Immature natural killer cell (primary cell): Measurements from ENCODE around the gene METTL27. TPM values are rescaled to one million over a fixed set of nuclear protein-coding genes. Genes with fewer than 3 reads are reported as not detected.
"Not testable (repeated sequence)": the region's sequence is repeated elsewhere in the genome, so short reads cannot be mapped to it uniquely, and the experiment has no call there.

Experiments used
- DNase-seq, 3 donors: peaks; one replicate each; pipeline ENCODE4 v3.0.0; 2022; ENCODE audit warnings: mixed read lengths in 1 of 3
- H3K27ac Mint-ChIP-seq, 6 donors: one replicate each; pipeline ENCODE4 v1.8.0; 2020; ENCODE audit warnings: mixed read lengths in 6 of 6, mild to moderate bottlenecking in 5 of 6, inconsistent platforms in 4 of 6, moderate library complexity in 3 of 6
- H3K27me3 Mint-ChIP-seq, 3 donors: one replicate each; pipeline ENCODE4 v1.8.0; 2020 to 2021; ENCODE audit warnings: low read depth in 3 of 3, mild to moderate bottlenecking in 3 of 3, mixed read lengths in 3 of 3, moderate library complexity in 3 of 3, inconsistent platforms in 1 of 3
- H3K36me3 Mint-ChIP-seq, 3 donors: one replicate each; pipeline ENCODE4 v1.8.0; 2020; ENCODE audit warnings: mixed read lengths in 3 of 3, inconsistent platforms in 2 of 3, mild to moderate bottlenecking in 2 of 3
- H3K4me1 Mint-ChIP-seq, 2 donors: one replicate each; pipeline ENCODE4 v1.8.0; 2020; ENCODE audit warnings: inconsistent platforms in 2 of 2, mild to moderate bottlenecking in 2 of 2, mixed read lengths in 2 of 2, moderate library complexity in 1 of 2
- H3K4me3 Mint-ChIP-seq, 5 donors: one replicate each; pipeline ENCODE4 v1.8.0; 2020; ENCODE audit warnings: mild to moderate bottlenecking in 5 of 5, mixed read lengths in 5 of 5, inconsistent platforms in 3 of 5, moderate library complexity in 3 of 5
- H3K9me3 Mint-ChIP-seq, 6 donors: one replicate each; pipeline ENCODE4 v1.8.0; 2020; ENCODE audit warnings: mild to moderate bottlenecking in 6 of 6, mixed read lengths in 6 of 6, inconsistent platforms in 4 of 6, moderate library complexity in 3 of 6
- polyA plus RNA-seq, 3 donors: library from polyadenylated mRNA; unstranded; fragments of 300-500 nt; fragmentation: Illumina TruSeq; gene quantifications; one replicate each; pipeline ENCODE4 v1.2.3, GENCODE V29; 2021

The METTL27 gene
- polyA plus RNA-seq, 3 donors from 2014 or later: 0.46 TPM; not detected in 2

- H3K27me3 Mint-ChIP-seq: peaks cover 6 to 18% (median 13%) of the 10 kb centered on the region in 3 donors
- peaks cover 7 to 25% of the 10 kb centered on the region in 2 donors for H3K4me1 Mint-ChIP-seq
- no peak for DNase-seq
- H3K9me3 Mint-ChIP-seq: no peaks in the 10 kb centered on the region
- H3K27ac Mint-ChIP-seq: no peak overlapping the region
- H3K36me3 Mint-ChIP-seq: no peaks in the 10 kb centered on the region
- peak overlapping the region in 1 of 5 donors; percentile 46 for H3K4me3 Mint-ChIP-seq
These were observed 14.1 kb downstream of the METTL27 start for GRCh38 chr7:73828107-73828803.

- Mint-ChIP-seq H3K4me3 (peak overlapping the region in 2 of 5 donors; percentile 47 to 49), H3K4me1 (peaks cover 7 to 25% of the 10 kb centered on the region in 2 donors), H3K9me3 (no peaks in the 10 kb centered on the region), H3K27ac (no peak overlapping the region), H3K27me3 (peaks cover 6 to 21% (median 13%) of the 10 kb centered on the region in 3 donors), H3K36me3 (no peaks in the 10 kb centered on the region)
- no peak for DNase-seq
These were observed 14.7 kb downstream of the METTL27 start for GRCh38 chr7:73827567-73828106.

- Mint-ChIP-seq H3K27ac (no peak overlapping the region), H3K4me1 (peaks cover 7 to 25% of the 10 kb centered on the region in 2 donors)
- DNase-seq: no peak
These were observed 17.3 kb downstream of the METTL27 start for GRCh38 chr7:73824986-73825385.

GRCh38 chr7:73823873-73824592, 18.3 kb downstream of the METTL27 start:
- peaks cover 7 to 24% of the 10 kb centered on the region in 2 donors for H3K4me1 Mint-ChIP-seq
- H3K9me3 Mint-ChIP-seq: no peaks in the 10 kb centered on the region
- H3K27me3 Mint-ChIP-seq: peaks cover 8 to 16% (median 13%) of the 10 kb centered on the region in 3 donors

More at GRCh38 chr7:73824986-73825385, 17.3 kb downstream of the METTL27 start:
- H3K27me3 Mint-ChIP-seq: peaks cover 8 to 19% (median 15%) of the 10 kb centered on the region in 3 donors
- no peaks in the 10 kb centered on the region for H3K9me3 Mint-ChIP-seq
- no peaks in the 10 kb centered on the region for H3K36me3 Mint-ChIP-seq
- no peak overlapping the region for H3K4me3 Mint-ChIP-seq

GRCh38 chr7:73823257-73823656, 19.1 kb downstream of the METTL27 start:
- no peak for DNase-seq
- Mint-ChIP-seq H3K36me3 (no peaks in the 10 kb centered on the region), H3K27me3 (peaks cover 7 to 15% (median 10%) of the 10 kb centered on the region in 3 donors), H3K9me3 (no peaks in the 10 kb centered on the region), H3K4me1 (peaks cover 5 to 18% of the 10 kb centered on the region in 2 donors), H3K4me3 (no peak overlapping the region), H3K27ac (no peak overlapping the region)

More at GRCh38 chr7:73823873-73824592, 18.3 kb downstream of the METTL27 start:
- no peak overlapping the region for H3K4me3 Mint-ChIP-seq
- H3K36me3 Mint-ChIP-seq: no peaks in the 10 kb centered on the region
- no peak for DNase-seq
- no peak overlapping the region for H3K27ac Mint-ChIP-seq

GRCh38 chr7:73822319-73823173, 19.8 kb downstream of the METTL27 start:
- Mint-ChIP-seq H3K27me3 (peaks cover 8 to 15% (median 10%) of the 10 kb centered on the region in 3 donors), H3K36me3 (no peaks in the 10 kb centered on the region), H3K4me3 (no peak overlapping the region), H3K4me1 (peaks cover 0 to 11% of the 10 kb centered on the region in 2 donors), H3K27ac (no peak overlapping the region), H3K9me3 (no peaks in the 10 kb centered on the region)
- DNase-seq: no peak

- not testable (repeated sequence) for H3K27ac Mint-ChIP-seq
These were observed 20.6 kb downstream of the METTL27 start for GRCh38 chr7:73821597-73822285.

GRCh38 chr7:73820013-73820412, 22.3 kb downstream of the METTL27 start:
- no peak for DNase-seq
- H3K27me3 Mint-ChIP-seq: peaks cover 4 to 15% (median 7%) of the 10 kb centered on the region in 3 donors
- H3K36me3 Mint-ChIP-seq: no peaks in the 10 kb centered on the region
- H3K27ac Mint-ChIP-seq: no peak overlapping the region
- H3K4me3 Mint-ChIP-seq: no peak overlapping the region
- H3K4me1 Mint-ChIP-seq: no peaks in the 10 kb centered on the region
- H3K9me3 Mint-ChIP-seq: no peaks in the 10 kb centered on the region

More at GRCh38 chr7:73821597-73822285, 20.6 kb downstream of the METTL27 start:
- not testable (repeated sequence) for H3K36me3 Mint-ChIP-seq, H3K4me3 Mint-ChIP-seq, H3K9me3 Mint-ChIP-seq, DNase-seq, H3K4me1 Mint-ChIP-seq
- peaks cover 6 to 13% (median 10%) of the 10 kb centered on the region in 3 donors for H3K27me3 Mint-ChIP-seq

- Mint-ChIP-seq H3K36me3 (no peaks in the 10 kb centered on the region), H3K4me3 (no peak overlapping the region), H3K27me3 (peaks cover 4 to 10% (median 6%) of the 10 kb centered on the region in 3 donors), H3K9me3 (no peaks in the 10 kb centered on the region), H3K4me1 (no peaks in the 10 kb centered on the region), H3K27ac (no peak overlapping the region)
- DNase-seq: no peak
These were observed 25.2 kb downstream of the METTL27 start for GRCh38 chr7:73817121-73817520.

- no peak overlapping the region for H3K4me3 Mint-ChIP-seq
- H3K36me3 Mint-ChIP-seq: no peaks in the 10 kb centered on the region
- DNase-seq: no peak
- H3K27ac Mint-ChIP-seq: no peak overlapping the region
- no peaks in the 10 kb centered on the region for H3K4me1 Mint-ChIP-seq
- H3K27me3 Mint-ChIP-seq: peaks cover 2 to 13% (median 5%) of the 10 kb centered on the region in 3 donors
- H3K9me3 Mint-ChIP-seq: no peaks in the 10 kb centered on the region
These were observed 26.9 kb downstream of the METTL27 start for GRCh38 chr7:73815436-73815835.

- no peaks in the 10 kb centered on the region for H3K4me1 Mint-ChIP-seq
- no peak overlapping the region for H3K27ac Mint-ChIP-seq
- DNase-seq: no peak
- no peak overlapping the region for H3K4me3 Mint-ChIP-seq
- H3K36me3 Mint-ChIP-seq: no peaks in the 10 kb centered on the region
- no peaks in the 10 kb centered on the region for H3K9me3 Mint-ChIP-seq
- H3K27me3 Mint-ChIP-seq: peaks cover 3 to 12% (median 3%) of the 10 kb centered on the region in 3 donors
These were observed 29.3 kb downstream of the METTL27 start for GRCh38 chr7:73812996-73813395.

- peaks cover 3 to 9% (median 4%) of the 10 kb centered on the region in 3 donors for H3K27me3 Mint-ChIP-seq
- no peaks in the 10 kb centered on the region for H3K9me3 Mint-ChIP-seq
- peak; percentile 4 to 25 (median 12) for DNase-seq
- H3K27ac Mint-ChIP-seq: no peak overlapping the region
- H3K36me3 Mint-ChIP-seq: no peaks in the 10 kb centered on the region
- no peaks in the 10 kb centered on the region for H3K4me1 Mint-ChIP-seq
- H3K4me3 Mint-ChIP-seq: no peak overlapping the region
These were observed 30.6 kb downstream of the METTL27 start for GRCh38 chr7:73811760-73812168.

GRCh38 chr7:73810998-73811360, 31.3 kb downstream of the METTL27 start:
- Mint-ChIP-seq H3K27ac (no peak overlapping the region), H3K36me3 (no peaks in the 10 kb centered on the region)
- DNase-seq: no peak

More at GRCh38 chr7:73810998-73811360, 31.3 kb downstream of the METTL27 start:
- no peaks in the 10 kb centered on the region for H3K9me3 Mint-ChIP-seq
- peaks cover 3 to 9% (median 4%) of the 10 kb centered on the region in 3 donors for H3K27me3 Mint-ChIP-seq
- no peak overlapping the region for H3K4me3 Mint-ChIP-seq
- no peaks in the 10 kb centered on the region for H3K4me1 Mint-ChIP-seq
